Stomach (tissue), 4 donors: ENCODE data around the gene ZNHIT1.

Source experiments
- CTCF ChIP-seq, 7 experiments: fragments of 450-650 bp in 4 of 7; fragments of 200-600 bp in 3 of 7; sonication (generic) in 3 of 7; IDR thresholded peaks; one replicate each; pipeline ENCODE4 v1.5.1; 2016 to 2019; ENCODE audit warnings: antibody characterized with exemption in 7 of 7, control low read depth in 2 of 7, mild to moderate bottlenecking in 1 of 7
- EP300 ChIP-seq: sonication (generic); formaldehyde crosslinking; IDR thresholded peaks from one replicate; pipeline ENCODE4 v1.6.1; 2017; ENCODE audit warnings: antibody characterized with exemption
- POLR2AphosphoS5 ChIP-seq, 3 donors: sonication (generic); formaldehyde crosslinking; IDR thresholded peaks; one replicate each; pipeline ENCODE4 v1.6.1; 2016; ENCODE audit warnings: antibody characterized with exemption in 3 of 3

DNA sequence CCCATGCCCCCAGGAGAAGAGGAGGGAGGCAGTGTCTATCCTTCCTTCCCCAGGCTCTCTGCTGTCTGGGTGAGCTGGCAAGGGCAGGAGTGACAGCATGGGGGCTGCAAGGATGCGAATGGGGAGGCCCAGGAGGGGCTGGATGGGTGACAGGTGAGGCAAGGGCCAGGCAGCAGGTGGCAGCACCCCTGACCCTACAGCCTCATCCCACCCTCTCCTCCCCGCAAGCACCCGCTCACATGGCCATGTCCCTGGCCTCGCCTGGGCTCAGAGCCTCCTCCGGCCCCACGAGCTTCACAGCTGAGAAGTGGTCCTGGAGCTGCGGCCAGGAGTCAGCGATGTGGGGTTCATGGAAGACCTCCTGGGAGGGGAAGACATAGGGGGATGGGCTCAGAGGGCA lies 6.0 kb upstream of the ZNHIT1 start:
- TF ChIP-seq CTCF (IDR thresholded peaks at IDR 0.05) (no peak), EP300 (no peak), POLR2AphosphoS5 (IDR thresholded peaks at IDR 0.05) (no peak)
